Vagina (tissue), 2 donors: Measurements from ENCODE around the gene PRSS57. TPM values are rescaled to one million over a fixed set of nuclear protein-coding genes. Genes with fewer than 3 reads are reported as not detected.

Experiments
- DNase-seq, 2 donors: peaks; one replicate each; pipeline ENCODE4 v3.0.0-alpha.2; 2017; ENCODE audit errors: extremely low spot score in 2 of 2
- H3K27ac ChIP-seq: fragments of 200-600 bp; sonication (generic); one replicate; pipeline ENCODE4 v1.5.1; 2019
- H3K27me3 ChIP-seq: fragments of 200-600 bp; sonication (generic); one replicate; pipeline ENCODE4 v1.5.1; 2019
- H3K36me3 ChIP-seq, 2 donors: fragments of 200-600 bp; sonication (generic); one replicate each; pipeline ENCODE4 v1.5.1; 2017 to 2019
- H3K4me1 ChIP-seq: fragments of 200-600 bp; sonication (generic); one replicate; pipeline ENCODE4 v1.5.1; 2019
- H3K4me3 ChIP-seq, 2 donors: fragments of 200-600 bp; sonication (generic); 1 replicate in 1 of 2; 2 replicates in 1 of 2; pipeline ENCODE4 v1.5.1; 2016 to 2019
- H3K9me3 ChIP-seq: fragments of 200-600 bp; sonication (generic); one replicate; pipeline ENCODE4 v1.5.1; 2019
- POLR2A ChIP-seq, 2 donors: fragments of 450-650 bp; IDR thresholded peaks; one replicate each; pipeline ENCODE4 v1.6.1; 2017; ENCODE audit warnings: antibody characterized with exemption in 2 of 2, mild to moderate bottlenecking in 2 of 2, moderate library complexity in 2 of 2
- POLR2AphosphoS5 ChIP-seq, 2 donors: sonication (generic); formaldehyde crosslinking; IDR thresholded peaks; one replicate each; pipeline ENCODE4 v1.9.0; 2017; ENCODE audit warnings: antibody characterized with exemption in 2 of 2, mild to moderate bottlenecking in 2 of 2, low read depth in 1 of 2; ENCODE audit not compliant: insufficient read depth in 1 of 2
- intact Hi-C: fragments of 100-400 bp; cut with DNase I; formaldehyde crosslinking; loops from one replicate; pipeline ENCODE4 v1.15.1; 2023
- total RNA-seq: library from RNA; depleted of rRNA; stranded (reverse); fragments of >200 nt; gene quantifications from one replicate; pipeline ENCODE4 v1.2.3, GENCODE V29; 2016
- TF ChIP-seq, protein P1 (sequence below), 3 experiments: fragments of 450-650 bp in 2 of 3; fragments of 200-600 bp in 1 of 3; sonication (generic) in 1 of 3; IDR thresholded peaks; one replicate each; pipeline ENCODE4 v1.5.1; 2017 to 2019; ENCODE audit warnings: antibody characterized with exemption in 3 of 3, mild to moderate bottlenecking in 2 of 3, moderate library complexity in 2 of 3

The PRSS57 gene
- total RNA-seq, 1 donor from 2014 or later, result not detected

DNA sequence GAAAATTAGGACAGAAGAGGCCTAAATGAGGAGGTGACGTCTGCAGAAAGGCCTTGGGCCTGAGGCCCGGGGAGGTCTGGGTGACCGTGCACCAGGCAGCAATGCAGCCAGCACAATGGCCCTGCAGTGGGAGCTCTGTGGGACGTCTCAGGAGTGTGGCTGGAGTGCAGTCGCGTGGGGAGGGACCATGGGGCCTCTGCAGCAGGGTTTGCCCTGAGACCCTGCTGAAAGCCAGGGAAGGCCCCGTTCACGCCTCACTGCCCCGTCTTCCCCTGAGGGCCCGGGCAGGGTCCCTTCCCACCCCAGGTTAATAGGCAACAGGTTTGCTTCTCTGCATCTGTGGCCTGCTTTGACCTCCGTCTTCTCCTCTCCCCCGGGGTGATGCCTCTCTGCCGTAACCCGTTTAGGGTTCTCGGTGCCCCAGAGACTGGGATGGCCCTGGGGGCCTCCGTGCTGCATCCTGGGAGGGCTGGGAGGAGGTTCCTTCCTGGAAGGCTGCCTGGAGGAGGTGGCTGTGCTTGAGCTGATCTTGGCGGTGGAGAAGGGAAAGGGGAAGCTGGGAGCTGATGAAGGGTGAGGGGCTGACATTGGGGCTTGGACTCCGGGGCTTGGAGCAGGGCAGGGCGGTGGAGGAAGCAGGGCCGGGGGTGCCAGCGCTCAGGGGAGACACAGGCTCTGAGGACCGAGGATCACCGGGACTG, 23.1 kb upstream of the PRSS57 start:
- TF ChIP-seq POLR2A (IDR thresholded peaks at IDR 0.05) (no peak), POLR2AphosphoS5 (IDR thresholded peaks at IDR 0.05; ENCODE audit: insufficient read depth in 1 of 2, low read depth in 1 of 2) (peak in 1 of 2 donors; percentile 35)
- Histone ChIP-seq H3K4me1 (peaks cover 47% of the 10 kb centered on the region), H3K36me3 (no peaks in the 10 kb centered on the region), H3K27me3 (no peaks in the 10 kb centered on the region), H3K4me3 (peak overlapping the region; percentile 35 to 54), H3K27ac (peak overlapping the region; percentile 91), H3K9me3 (no peaks in the 10 kb centered on the region)
- intact Hi-C loops, result no loop called here
- no peak for DNase-seq

DNA sequence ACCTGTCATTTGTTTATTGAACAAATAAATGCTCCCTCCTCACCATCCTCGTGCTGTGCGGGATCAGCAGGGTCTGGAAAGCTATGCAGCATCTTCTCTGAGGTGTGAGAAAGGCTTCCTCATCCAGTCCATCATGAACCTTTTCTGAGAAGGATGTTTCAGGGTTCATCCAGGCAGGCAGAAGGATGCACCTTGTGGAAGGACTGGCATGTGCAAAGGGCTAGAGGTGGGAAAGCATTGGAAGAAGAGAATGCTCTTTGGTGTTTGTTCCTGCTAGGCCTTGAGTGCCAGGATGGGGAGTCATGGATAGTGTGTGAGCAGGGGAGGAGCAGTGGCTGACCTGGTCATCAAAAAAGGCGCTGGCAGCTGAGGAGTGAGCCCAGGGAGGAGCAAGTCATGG, 20.1 kb upstream of the PRSS57 start:
- intact Hi-C loops, result no loop called here
- no peaks in the 10 kb centered on the region for H3K27me3 ChIP-seq
- H3K4me1 ChIP-seq, result peaks cover 43% of the 10 kb centered on the region
- no peaks in the 10 kb centered on the region for H3K9me3 ChIP-seq
- no peak for DNase-seq
- no peak overlapping the region for H3K27ac ChIP-seq
- no peaks in the 10 kb centered on the region for H3K36me3 ChIP-seq
- H3K4me3 ChIP-seq, result no peak overlapping the region
- TF ChIP-seq, protein P1, sequence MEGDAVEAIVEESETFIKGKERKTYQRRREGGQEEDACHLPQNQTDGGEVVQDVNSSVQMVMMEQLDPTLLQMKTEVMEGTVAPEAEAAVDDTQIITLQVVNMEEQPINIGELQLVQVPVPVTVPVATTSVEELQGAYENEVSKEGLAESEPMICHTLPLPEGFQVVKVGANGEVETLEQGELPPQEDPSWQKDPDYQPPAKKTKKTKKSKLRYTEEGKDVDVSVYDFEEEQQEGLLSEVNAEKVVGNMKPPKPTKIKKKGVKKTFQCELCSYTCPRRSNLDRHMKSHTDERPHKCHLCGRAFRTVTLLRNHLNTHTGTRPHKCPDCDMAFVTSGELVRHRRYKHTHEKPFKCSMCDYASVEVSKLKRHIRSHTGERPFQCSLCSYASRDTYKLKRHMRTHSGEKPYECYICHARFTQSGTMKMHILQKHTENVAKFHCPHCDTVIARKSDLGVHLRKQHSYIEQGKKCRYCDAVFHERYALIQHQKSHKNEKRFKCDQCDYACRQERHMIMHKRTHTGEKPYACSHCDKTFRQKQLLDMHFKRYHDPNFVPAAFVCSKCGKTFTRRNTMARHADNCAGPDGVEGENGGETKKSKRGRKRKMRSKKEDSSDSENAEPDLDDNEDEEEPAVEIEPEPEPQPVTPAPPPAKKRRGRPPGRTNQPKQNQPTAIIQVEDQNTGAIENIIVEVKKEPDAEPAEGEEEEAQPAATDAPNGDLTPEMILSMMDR (IDR thresholded peaks at IDR 0.05), result no peak
- no peak for TF ChIP-seq POLR2A (IDR thresholded peaks at IDR 0.05)
- no peak for TF ChIP-seq POLR2AphosphoS5 (IDR thresholded peaks at IDR 0.05; ENCODE audit: insufficient read depth in 1 of 2, low read depth in 1 of 2)

DNA sequence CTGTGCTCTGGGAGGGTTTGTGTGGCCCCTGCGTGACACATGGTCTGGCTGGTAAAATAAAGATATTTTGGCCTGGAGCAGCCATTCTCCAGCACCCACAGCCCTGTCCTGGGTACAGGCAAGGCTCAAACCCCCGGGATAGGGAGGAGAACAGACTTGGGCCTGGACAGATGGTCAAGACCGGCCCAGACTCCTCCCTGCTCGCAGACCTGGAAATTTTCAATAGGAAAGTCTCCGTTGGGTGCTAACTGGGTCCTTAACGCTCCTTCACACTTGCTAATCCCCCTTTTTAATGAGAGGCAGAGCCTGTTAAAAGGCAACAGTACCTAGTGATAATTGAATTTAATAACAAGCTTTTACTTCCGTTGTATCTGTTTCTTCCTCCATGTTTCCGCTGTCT, 16.0 kb upstream of the PRSS57 start:
- peak overlapping the region; percentile 87 for H3K27ac ChIP-seq
- TF ChIP-seq, protein P1 (IDR thresholded peaks at IDR 0.05), result no peak
- TF ChIP-seq POLR2AphosphoS5 (IDR thresholded peaks at IDR 0.05; ENCODE audit: insufficient read depth in 1 of 2, low read depth in 1 of 2) (no peak), POLR2A (IDR thresholded peaks at IDR 0.05) (no peak)
- no peaks in the 10 kb centered on the region for H3K36me3 ChIP-seq
- H3K4me3 ChIP-seq, result peak overlapping the region; percentile 59 to 73
- no peaks in the 10 kb centered on the region for H3K27me3 ChIP-seq
- H3K9me3 ChIP-seq, result no peaks in the 10 kb centered on the region
- peaks cover 30% of the 10 kb centered on the region for H3K4me1 ChIP-seq
- DNase-seq, result no peak
- intact Hi-C loops, result no loop called here

DNA sequence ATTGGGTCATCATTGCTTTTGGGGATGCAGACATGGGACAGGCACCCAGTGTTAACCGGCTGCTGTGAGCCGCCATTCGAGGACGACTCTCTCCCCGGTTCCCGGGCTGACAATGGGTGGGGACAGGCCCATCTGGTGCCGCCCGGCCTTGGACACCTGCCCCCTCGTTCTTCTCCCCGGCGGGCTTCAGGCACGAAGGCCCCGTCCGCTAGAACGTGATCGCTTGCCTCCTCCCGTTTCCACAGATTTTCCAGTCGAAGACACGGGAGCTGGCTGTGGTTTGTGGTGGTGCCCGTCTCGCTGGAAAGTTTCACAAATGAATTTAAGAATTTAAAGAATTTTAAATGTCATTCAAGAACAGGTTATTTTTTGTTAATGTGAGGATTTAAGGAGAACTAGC, 15.5 kb upstream of the PRSS57 start:
- Histone ChIP-seq H3K4me3 (peak overlapping the region; percentile 59 to 73), H3K27me3 (no peaks in the 10 kb centered on the region)
- intact Hi-C loops, result no loop called here

DNA sequence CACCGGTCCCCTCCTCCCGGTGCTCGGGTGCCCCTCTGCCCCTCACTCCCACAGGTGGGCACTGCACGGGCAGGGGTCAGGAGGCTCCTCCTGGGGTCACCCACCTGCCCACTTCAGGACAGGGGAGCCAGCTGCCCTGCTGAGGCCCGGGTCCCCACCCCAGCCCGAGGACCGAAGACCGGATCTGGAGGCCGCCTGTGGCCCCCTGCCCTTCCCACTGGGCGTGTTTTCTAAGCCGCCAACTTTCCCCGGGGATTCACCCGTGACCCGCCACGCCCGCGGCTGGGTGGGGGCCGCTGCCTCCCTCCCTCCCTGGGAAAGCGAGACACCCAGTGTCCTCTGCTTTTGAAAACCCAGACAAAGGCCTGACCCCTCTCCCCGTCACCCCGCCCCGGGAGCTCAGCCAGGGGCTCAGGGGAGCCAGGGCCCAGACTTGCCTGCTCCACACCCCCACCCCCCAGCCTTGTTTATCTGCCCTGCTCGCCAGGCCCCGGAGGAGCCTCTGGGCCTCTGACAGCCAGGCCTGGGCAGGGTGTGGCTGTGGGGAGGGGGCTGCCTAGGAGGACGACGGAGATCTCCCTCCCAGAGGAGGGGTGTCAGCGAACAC, 14.8 kb upstream of the PRSS57 start:
- H3K4me1 ChIP-seq, result peaks cover 30% of the 10 kb centered on the region
- DNase-seq, result no peak
- H3K4me3 ChIP-seq, result peak overlapping the region; percentile 59 to 73
- H3K9me3 ChIP-seq, result no peaks in the 10 kb centered on the region
- H3K36me3 ChIP-seq, result no peaks in the 10 kb centered on the region
- no peaks in the 10 kb centered on the region for H3K27me3 ChIP-seq
- peak in 1 of 2 donors; percentile 65 for TF ChIP-seq POLR2AphosphoS5 (IDR thresholded peaks at IDR 0.05; ENCODE audit: insufficient read depth in 1 of 2, low read depth in 1 of 2)
- TF ChIP-seq POLR2A (IDR thresholded peaks at IDR 0.05), result peak in 1 of 2 donors; percentile 24
- TF ChIP-seq, protein P1 (IDR thresholded peaks at IDR 0.05), result no peak
- intact Hi-C loops, result no loop called here
- H3K27ac ChIP-seq, result peak overlapping the region; percentile 87

More for the DNA sequence above, 15.5 kb upstream of the PRSS57 start:
- DNase-seq, result no peak
- H3K27ac ChIP-seq, result peak overlapping the region; percentile 87
- H3K4me1 ChIP-seq, result peaks cover 30% of the 10 kb centered on the region
- no peak for TF ChIP-seq POLR2A (IDR thresholded peaks at IDR 0.05)
- TF ChIP-seq, protein P1 (IDR thresholded peaks at IDR 0.05), result no peak
- TF ChIP-seq POLR2AphosphoS5 (IDR thresholded peaks at IDR 0.05; ENCODE audit: insufficient read depth in 1 of 2, low read depth in 1 of 2), result no peak
- H3K36me3 ChIP-seq, result no peaks in the 10 kb centered on the region
- no peaks in the 10 kb centered on the region for H3K9me3 ChIP-seq
